Measurements from ENCODE around the gene FABP6. TPM values are rescaled to one million over a fixed set of nuclear protein-coding genes. Genes with fewer than 3 reads are reported as not detected.

Gene FABP6
- total RNA-seq, 1 experiment from 2014 or later = 0.20 TPM

DNA sequence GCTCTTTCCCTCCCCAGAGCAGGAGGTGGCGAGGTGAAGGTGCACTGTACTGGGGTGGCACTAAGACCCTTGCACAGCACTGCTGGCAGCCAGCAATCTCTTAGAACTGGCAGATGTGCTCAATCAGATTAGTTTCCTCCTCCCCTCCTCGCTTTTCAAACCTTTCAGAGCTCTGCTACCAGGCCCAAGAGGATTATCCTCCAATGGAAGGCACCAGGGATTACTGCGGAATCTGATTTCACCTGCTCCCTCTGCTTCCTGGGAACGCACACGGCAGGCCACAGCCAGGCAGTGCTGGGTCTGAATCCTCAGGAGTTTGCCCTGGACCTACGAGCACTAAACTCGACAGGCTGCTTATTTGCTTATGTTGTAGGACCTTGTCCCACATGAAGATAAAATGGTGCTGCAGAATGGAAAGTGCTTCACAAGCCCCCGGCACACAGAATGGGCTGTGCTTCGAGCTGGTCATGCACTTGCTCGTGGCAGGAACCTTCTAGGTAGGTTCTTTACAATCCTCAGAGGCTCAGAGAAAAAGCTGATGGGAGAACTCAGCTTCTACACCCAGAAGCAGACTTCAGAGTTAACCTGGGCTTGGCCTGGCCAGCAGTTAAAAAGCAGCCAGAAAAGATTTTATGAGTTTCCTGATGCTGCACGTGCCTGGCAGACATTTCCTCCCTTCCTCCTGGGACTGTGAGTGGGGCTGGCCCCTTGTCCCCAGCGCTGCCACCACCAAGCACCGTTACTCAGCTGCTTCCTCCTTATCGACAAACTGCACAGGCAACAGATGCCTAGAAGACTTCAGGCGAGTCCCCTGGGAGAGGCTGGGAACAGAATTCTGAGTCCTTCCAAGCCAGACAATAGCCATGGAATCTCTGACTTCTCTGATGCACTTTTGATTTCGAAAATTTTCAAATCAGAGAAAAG is 33.1 kb downstream of the FABP6 start:
- peaks cover 3% of the 10 kb centered on the region; the same call in 1 of the 2 replicates for H3K36me3 ChIP-seq
- H3K4me1 ChIP-seq = peaks cover 7% of the 10 kb centered on the region; the same call in 1 of the 2 replicates
- no peak overlapping the region for H3K27ac ChIP-seq
- no peaks in the 10 kb centered on the region for H3K9me3 ChIP-seq (replicated peaks)
- H3K4me3 ChIP-seq = no peak overlapping the region
- peak in 1 of 2 experiments; percentile 52 for DNase-seq
- H3K27me3 ChIP-seq = no peaks in the 10 kb centered on the region

DNA sequence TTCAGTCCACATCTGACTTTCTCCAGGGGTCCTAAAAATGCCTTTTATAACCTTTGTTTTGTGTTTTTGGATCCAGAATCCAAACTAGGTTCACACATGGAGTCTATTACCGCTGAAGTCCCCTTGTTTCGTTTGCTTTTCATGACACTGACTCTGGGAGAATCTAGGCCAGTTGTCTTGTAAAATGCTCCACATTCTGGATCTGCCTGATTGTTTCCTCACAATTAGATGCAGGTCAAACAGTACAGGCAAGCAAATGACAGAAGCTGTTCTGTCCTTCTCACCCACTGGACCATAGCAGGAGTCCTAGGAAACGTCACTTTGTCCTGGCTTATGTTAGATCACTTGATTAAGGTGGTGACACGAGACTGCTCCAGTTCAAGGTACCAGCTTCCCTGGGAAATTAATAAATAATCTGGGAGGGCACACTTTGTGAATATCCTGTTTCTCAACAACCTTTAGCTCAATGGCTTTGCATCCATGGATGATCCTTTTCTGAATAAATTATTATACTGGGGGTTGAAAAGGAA is 34.1 kb downstream of the FABP6 start:
- DNase-seq = no peak
- Histone ChIP-seq H3K27me3 (no peaks in the 10 kb centered on the region), H3K27ac (no peak overlapping the region), H3K4me1 (peaks cover 7% of the 10 kb centered on the region; the same call in 1 of the 2 replicates), H3K36me3 (peaks cover 3% of the 10 kb centered on the region; the same call in 1 of the 2 replicates), H3K9me3 (replicated peaks) (no peaks in the 10 kb centered on the region), H3K4me3 (no peak overlapping the region)

DNA sequence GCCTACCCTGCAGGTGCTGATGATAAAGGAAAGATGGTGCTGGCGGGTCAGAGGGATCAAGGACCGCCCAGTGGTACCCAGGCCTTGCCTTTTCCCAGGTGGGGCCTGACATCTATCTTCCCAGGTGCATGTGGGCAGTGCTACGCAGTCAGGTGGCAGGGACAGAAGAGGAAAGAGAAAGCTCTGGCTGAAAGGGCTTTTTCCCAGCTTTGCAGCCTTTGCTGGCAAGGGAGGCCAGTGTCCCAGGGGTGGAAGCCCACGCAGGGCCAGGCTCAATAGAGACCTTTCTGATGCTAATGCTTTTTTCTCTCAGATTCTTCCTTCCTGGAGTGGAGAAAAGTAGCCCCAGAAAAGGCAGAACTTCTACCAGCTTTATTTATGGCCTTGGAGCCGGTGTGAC is 36.7 kb downstream of the FABP6 start:
- DNase-seq = no peak
- H3K4me3 ChIP-seq = no peak overlapping the region
- H3K4me1 ChIP-seq = peaks cover 21% of the 10 kb centered on the region
- H3K27ac ChIP-seq = no peak overlapping the region
- no peaks in the 10 kb centered on the region for H3K36me3 ChIP-seq
- H3K9me3 ChIP-seq (replicated peaks) = no peaks in the 10 kb centered on the region
- no peaks in the 10 kb centered on the region for H3K27me3 ChIP-seq

DNA sequence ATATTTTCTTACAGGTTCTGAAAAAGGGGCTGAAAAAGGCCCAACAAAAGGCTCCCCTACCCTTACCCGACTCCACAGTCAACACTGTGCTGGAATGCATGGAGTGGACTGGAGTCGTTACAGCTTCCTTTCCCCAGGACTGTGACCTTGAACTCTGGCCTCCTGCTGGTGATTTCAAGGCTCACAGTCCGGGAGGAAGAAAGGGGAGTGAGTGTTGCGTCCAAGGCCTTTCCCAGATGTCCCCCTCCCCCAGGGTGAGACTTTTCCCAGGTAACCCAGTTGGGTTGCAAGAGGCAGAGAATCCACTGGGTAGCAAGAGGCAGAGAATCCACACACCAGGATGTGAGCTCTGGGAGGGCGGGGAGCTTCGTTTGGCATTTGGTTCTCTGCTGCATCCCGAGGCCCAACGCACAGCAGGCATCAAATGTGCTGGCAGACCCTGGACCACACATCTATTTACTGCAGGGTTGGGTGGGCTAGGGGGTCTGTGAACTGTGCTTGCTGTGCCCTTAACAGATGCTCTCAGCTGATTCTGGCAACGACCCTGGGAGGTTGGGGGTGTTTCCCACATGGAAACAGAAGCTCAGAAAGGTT is 37.5 kb downstream of the FABP6 start:
- no peak overlapping the region for H3K27ac ChIP-seq
- H3K36me3 ChIP-seq = no peaks in the 10 kb centered on the region
- no peak for DNase-seq
- H3K4me1 ChIP-seq = peaks cover 26% of the 10 kb centered on the region
- H3K27me3 ChIP-seq = no peaks in the 10 kb centered on the region
- H3K9me3 ChIP-seq (replicated peaks) = no peaks in the 10 kb centered on the region
- no peak overlapping the region for H3K4me3 ChIP-seq

DNA sequence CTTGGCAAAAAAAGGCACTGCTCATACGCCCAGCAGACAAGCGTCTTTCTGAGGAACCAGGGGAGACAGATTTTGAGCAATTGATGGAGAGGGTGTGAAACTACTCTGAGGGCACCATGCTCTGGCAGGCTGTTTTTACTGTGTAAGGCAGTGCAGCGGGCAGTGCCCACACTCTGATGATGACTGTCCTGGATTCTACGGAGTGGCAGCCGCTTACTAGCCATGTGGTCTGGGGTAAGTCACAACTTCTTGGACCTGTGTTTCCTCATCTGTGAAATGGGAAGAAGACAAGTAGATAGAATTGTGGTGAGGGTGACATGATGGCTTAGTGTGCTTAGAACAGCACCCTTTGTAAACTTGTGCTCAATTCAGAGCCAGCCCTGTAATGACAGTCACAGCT is 38.8 kb downstream of the FABP6 start:
- Histone ChIP-seq H3K27ac (no peak overlapping the region), H3K4me3 (no peak overlapping the region), H3K9me3 (replicated peaks) (no peaks in the 10 kb centered on the region), H3K4me1 (peaks cover 33% of the 10 kb centered on the region), H3K36me3 (no peaks in the 10 kb centered on the region), H3K27me3 (no peaks in the 10 kb centered on the region)
- DNase-seq = no peak

DNA sequence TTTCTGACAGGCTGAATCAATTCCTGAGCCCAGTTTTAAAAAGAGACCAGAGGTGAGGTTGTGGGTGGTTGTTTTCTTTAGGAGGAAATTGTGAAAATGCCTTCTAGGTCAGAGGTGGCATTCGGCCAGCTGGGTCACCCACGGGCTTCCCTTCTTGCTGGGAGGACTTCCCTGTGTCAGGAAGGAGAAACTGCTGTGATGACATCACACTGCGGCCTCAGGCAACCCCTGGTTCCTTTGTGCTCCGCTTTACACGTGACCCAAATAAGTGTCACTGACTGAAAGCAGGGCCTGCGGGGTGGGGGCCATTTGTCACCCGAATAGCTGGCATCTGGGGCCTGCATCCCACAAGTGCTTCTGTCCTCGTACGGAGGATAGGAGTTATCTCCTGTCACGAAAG is 39.7 kb downstream of the FABP6 start:
- Histone ChIP-seq H3K27ac (peak overlapping the region; percentile 34; the same call in 1 of the 2 replicates), H3K4me3 (no peak overlapping the region), H3K27me3 (no peaks in the 10 kb centered on the region), H3K9me3 (replicated peaks) (no peaks in the 10 kb centered on the region), H3K36me3 (no peaks in the 10 kb centered on the region), H3K4me1 (peaks cover 33% of the 10 kb centered on the region)
- peak; percentile 47 to 58 for DNase-seq

DNA sequence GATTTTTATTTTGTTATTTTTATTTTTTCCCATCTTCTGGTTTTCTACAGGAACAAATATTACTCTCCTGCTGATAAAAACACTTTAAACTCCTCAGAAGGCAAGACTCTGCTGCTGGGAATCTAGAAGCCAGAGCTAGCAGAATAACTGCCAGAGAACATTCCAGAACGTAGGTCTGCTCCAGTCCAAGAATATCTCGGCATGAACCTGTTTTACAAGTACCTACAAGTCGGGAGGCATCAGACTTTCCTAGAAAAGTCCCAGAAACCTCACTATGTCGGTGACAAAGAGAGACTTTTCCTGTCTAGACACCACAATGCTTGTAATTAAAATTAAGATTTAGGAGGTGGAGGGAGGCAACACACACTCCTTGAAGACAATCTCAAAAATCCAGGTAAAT is 41.4 kb downstream of the FABP6 start:
- Histone ChIP-seq H3K27ac (peak overlapping the region; percentile 82), H3K36me3 (peaks cover under 1% of the 10 kb centered on the region; the same call in 1 of the 2 replicates), H3K4me3 (no peak overlapping the region), H3K27me3 (no peaks in the 10 kb centered on the region), H3K9me3 (replicated peaks) (no peaks in the 10 kb centered on the region), H3K4me1 (peaks cover 33% of the 10 kb centered on the region)
- DNase-seq = no peak

DNA sequence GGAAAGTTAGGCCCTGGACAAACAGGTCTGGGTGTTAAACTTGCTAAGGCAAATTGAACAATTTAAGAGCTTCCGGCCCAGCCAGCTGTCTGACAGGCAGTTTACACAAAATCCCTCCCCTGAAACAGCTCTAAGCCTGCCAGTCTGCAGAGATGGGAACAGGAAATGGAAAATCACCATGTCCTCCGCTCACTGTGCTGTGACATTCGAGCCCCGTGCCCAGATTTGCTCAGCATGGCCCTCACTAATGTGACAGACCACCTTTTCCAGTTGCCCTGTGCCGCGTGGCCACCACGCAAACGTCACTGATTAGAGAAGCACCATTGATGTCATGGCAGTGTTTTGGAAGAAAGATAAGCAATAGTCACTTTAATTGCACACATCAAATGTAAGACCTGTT is 42.1 kb downstream of the FABP6 start:
- Histone ChIP-seq H3K27me3 (no peaks in the 10 kb centered on the region), H3K36me3 (peaks cover 3% of the 10 kb centered on the region; the same call in 1 of the 2 replicates), H3K4me3 (peak overlapping the region; percentile 24), H3K9me3 (replicated peaks) (no peaks in the 10 kb centered on the region), H3K27ac (peak overlapping the region; percentile 82), H3K4me1 (peaks cover 33% of the 10 kb centered on the region)
- DNase-seq = peak; percentile 73 to 85

DNA sequence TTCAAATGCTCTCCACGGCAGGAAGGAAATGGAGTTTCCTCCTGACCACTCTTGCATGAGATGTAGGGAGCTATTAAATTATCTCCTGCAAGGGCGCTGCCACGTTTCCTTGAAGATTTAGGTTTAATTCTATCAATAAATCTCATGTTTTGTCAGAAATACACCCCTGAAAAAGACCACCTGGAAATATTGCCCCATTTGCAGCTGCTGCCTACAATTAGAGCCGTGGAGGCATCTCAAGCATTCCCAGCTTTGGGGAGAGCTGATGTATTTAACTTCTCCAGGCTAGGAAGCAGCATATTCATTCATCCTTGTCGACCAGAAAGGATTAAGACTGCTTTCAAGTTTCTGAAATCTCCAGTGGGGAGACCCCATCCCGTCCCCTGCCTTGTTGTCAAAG is 42.5 kb downstream of the FABP6 start:
- peak in 1 of 2 experiments; percentile 53 for DNase-seq
- Histone ChIP-seq H3K4me3 (peak overlapping the region; percentile 24), H3K9me3 (replicated peaks) (no peaks in the 10 kb centered on the region), H3K4me1 (peaks cover 33% of the 10 kb centered on the region), H3K27me3 (no peaks in the 10 kb centered on the region), H3K36me3 (peaks cover 3% of the 10 kb centered on the region; the same call in 1 of the 2 replicates), H3K27ac (peak overlapping the region; percentile 82)

DNA sequence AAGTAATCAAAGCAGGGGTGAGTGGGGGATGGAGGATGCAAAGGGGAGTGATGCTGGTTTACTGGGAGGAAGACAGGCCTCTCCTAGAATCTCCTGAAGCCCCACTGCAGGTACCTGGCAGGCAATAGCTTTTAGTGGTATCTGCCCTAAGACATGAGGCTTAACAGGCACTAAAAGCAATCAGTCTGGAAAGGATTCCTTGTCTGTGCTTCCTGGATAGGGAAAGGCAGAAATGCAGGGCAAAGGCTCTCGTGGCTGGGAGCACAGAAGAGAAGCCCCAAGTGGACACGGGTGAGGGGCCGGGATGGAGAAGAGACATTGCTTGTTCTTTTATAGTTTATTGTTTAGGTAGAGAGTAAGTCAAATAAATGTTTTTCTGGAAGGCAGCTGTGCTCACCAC is 43.0 kb downstream of the FABP6 start:
- peaks cover 33% of the 10 kb centered on the region for H3K4me1 ChIP-seq
- H3K9me3 ChIP-seq (replicated peaks) = no peaks in the 10 kb centered on the region
- H3K4me3 ChIP-seq = no peak overlapping the region
- H3K27me3 ChIP-seq = no peaks in the 10 kb centered on the region
- H3K36me3 ChIP-seq = peaks cover 3% of the 10 kb centered on the region; the same call in 1 of the 2 replicates
- DNase-seq = no peak
- peak overlapping the region; percentile 82 for H3K27ac ChIP-seq

DNA sequence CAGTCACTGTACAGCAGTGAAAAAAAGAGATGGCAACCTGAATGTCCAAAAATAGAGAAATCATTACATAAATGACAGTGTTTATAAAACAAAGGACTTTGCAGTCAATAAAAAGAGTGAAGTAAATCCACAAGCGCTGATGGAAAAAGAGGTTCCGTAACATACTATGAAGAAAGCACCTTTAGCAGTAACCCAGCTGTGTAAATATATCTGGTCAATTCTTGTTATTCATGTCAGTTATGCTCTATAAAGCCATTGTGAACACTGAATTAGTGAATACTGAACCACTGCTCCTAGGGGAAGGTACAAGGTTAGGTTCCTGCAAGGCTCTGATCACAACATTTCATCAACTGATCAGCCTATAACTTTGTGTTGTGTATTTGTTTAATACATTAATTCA is 43.6 kb downstream of the FABP6 start:
- peaks cover 3% of the 10 kb centered on the region; the same call in 1 of the 2 replicates for H3K36me3 ChIP-seq
- DNase-seq = no peak
- peaks cover 33% of the 10 kb centered on the region for H3K4me1 ChIP-seq
- no peak overlapping the region for H3K4me3 ChIP-seq
- no peaks in the 10 kb centered on the region for H3K27me3 ChIP-seq
- no peaks in the 10 kb centered on the region for H3K9me3 ChIP-seq (replicated peaks)
- no peak overlapping the region for H3K27ac ChIP-seq

DNA sequence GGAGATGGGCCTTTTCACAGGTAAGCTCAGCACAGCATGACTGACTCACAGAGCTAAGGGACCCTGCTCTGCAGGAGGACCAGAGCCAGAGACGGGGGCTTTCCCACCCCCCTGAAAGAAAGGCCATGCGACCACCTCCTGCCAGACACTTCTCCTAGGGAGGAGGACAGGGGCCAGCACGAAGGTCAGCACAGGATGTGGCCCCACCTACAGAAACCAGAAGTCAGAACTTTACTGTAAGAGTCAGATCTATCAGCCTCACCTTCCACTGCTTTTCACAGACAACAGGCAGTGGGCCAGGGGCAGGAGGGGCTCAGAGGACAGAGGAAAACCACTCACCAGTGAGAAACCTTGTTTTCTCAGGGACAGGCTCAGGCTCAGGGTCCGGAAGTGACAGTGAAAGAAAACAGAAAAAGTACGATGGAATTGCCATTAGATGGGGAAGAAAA is 45.2 kb downstream of the FABP6 start:
- Histone ChIP-seq H3K4me3 (no peak overlapping the region), H3K9me3 (replicated peaks) (no peaks in the 10 kb centered on the region), H3K27me3 (no peaks in the 10 kb centered on the region), H3K4me1 (peaks cover 25% of the 10 kb centered on the region), H3K36me3 (peaks cover 3% of the 10 kb centered on the region; the same call in 1 of the 2 replicates), H3K27ac (no peak overlapping the region)
- DNase-seq = no peak

DNA sequence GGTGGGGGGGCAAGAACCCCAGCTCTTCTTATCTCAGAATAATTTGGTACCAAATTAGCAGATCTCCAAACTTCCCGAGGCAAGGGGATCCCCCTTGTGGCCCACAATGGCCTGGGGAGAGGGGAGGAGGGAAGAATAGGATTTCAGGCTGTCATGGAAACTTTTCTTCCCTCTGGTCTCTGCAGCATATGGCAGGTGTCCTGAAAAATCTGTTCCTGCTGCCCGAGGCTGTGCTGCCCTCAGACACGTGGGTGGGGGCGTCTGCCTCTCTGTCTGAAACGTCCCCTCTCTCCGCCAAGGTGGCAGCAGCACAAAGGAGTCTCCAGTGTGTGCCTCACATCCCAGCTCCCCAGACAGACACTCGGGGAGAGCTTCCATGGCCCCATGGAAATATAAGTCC is 49.0 kb downstream of the FABP6 start:
- DNase-seq = no peak
- no peaks in the 10 kb centered on the region for H3K9me3 ChIP-seq (replicated peaks)
- H3K4me3 ChIP-seq = no peak overlapping the region
- peaks cover 3% of the 10 kb centered on the region; the same call in 1 of the 2 replicates for H3K36me3 ChIP-seq
- H3K27ac ChIP-seq = no peak overlapping the region
- H3K27me3 ChIP-seq = no peaks in the 10 kb centered on the region
- H3K4me1 ChIP-seq = no peaks in the 10 kb centered on the region

DNA sequence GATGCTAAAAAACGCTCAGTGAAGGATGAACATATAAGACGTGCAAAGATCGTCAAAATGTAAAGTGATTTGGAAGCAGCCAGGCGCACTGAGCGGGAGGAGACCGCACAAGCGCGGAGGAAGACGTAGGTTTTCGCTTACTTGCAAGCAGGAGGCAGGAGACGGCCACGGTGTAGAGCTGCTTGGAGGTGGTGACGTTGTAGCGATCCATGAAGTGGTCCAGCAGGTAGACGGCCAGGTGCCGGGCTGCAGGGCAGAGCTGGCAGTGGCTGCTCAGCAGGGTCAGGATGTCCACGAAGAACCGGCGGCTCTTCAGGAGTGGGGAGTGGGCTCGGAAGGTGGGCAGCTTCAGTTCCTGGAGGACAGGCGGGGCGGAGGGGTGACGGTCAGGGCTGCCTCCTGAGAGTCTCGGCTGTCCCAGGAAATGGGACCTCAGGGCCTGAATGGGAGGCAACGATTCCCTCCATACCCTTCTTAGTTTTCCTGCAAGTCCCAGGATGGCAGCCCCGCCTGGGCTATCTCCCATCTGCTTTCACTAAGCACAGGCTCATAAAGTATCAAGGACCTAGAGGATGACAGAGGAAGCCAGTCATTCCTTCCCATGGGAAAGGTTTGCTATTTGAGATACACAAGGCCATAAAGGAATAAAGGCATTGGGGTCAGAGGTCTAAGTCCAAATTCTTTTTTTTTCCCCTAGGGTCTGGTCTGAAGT is 51.2 kb downstream of the FABP6 start:
- H3K27ac ChIP-seq = no peak overlapping the region
- no peaks in the 10 kb centered on the region for H3K27me3 ChIP-seq
- no peaks in the 10 kb centered on the region for H3K4me1 ChIP-seq
- H3K4me3 ChIP-seq = no peak overlapping the region
- H3K9me3 ChIP-seq (replicated peaks) = no peaks in the 10 kb centered on the region
- H3K36me3 ChIP-seq = peaks cover 8% of the 10 kb centered on the region; the same call in 1 of the 2 replicates
- no peak for DNase-seq
